Liver (tissue), 9 donors: ENCODE measurements around the gene GCN1. TPM values are rescaled to one million over a fixed set of nuclear protein-coding genes. Genes with fewer than 3 reads are reported as not detected.

Experiments
- DNase-seq: peaks from one replicate; pipeline ENCODE4 v3.0.0-alpha.2; 2017; ENCODE audit warnings: low spot score
- H3K27ac ChIP-seq, 2 donors: one replicate each; pipeline ENCODE4 v1.7.0; 2013; ENCODE audit warnings: inconsistent platforms in 2 of 2, low read length in 2 of 2, control low read depth in 1 of 2, low read depth in 1 of 2, mild to moderate bottlenecking in 1 of 2
- H3K27me3 ChIP-seq, 4 donors: one replicate each; pipeline versions ENCODE4 v1.6.1 to v1.7.0; 2013; ENCODE audit warnings: low read length in 3 of 4, inconsistent platforms in 1 of 4, mild to moderate bottlenecking in 1 of 4, moderate library complexity in 1 of 4; ENCODE audit not compliant: control insufficient read depth in 4 of 4, insufficient read depth in 4 of 4
- H3K36me3 ChIP-seq, 4 donors: one replicate each; pipeline versions ENCODE4 v1.6.1 to v1.7.0; 2013; ENCODE audit warnings: low read length in 3 of 4, mild to moderate bottlenecking in 3 of 4, low read depth in 1 of 4, moderate library complexity in 1 of 4; ENCODE audit not compliant: control insufficient read depth in 4 of 4, insufficient read depth in 3 of 4
- H3K4me1 ChIP-seq, 4 donors: one replicate each; pipeline versions ENCODE4 v1.6.1 to v1.7.0; 2013; ENCODE audit warnings: low read length in 3 of 4, mild to moderate bottlenecking in 3 of 4, moderate library complexity in 1 of 4; ENCODE audit not compliant: control insufficient read depth in 4 of 4, insufficient read depth in 4 of 4
- H3K4me3 ChIP-seq, 3 donors: one replicate each; pipeline versions ENCODE4 v1.6.1 to v1.7.0; 2013; ENCODE audit warnings: low read length in 3 of 3, control low read depth in 1 of 3, low read depth in 1 of 3, mild to moderate bottlenecking in 1 of 3
- H3K9ac ChIP-seq, 2 donors: one replicate each; pipeline ENCODE4 v1.7.0; 2013; ENCODE audit warnings: low read length in 2 of 2, mild to moderate bottlenecking in 2 of 2, moderate library complexity in 2 of 2, control low read depth in 1 of 2, low read depth in 1 of 2
- H3K9me3 ChIP-seq, 4 donors: one replicate each; pipeline versions ENCODE4 v1.6.1 to v1.7.0; 2013; ENCODE audit warnings: low read length in 3 of 4; ENCODE audit not compliant: control insufficient read depth in 4 of 4
- EGR1 ChIP-seq, 2 donors: IDR thresholded peaks; 2 replicates each; pipeline ENCODE4 v1.6.1; 2016 to 2018; ENCODE audit warnings: antibody characterized with exemption in 2 of 2, low read depth in 2 of 2
- FOXA2 ChIP-seq: IDR thresholded peaks from 2 replicates; pipeline ENCODE4 v1.6.1; 2016; ENCODE audit warnings: antibody characterized with exemption
- HNF4A ChIP-seq, 2 donors: conservative IDR thresholded peaks; 2 replicates each; pipeline ENCODE4 v1.6.1; 2016; ENCODE audit warnings: antibody characterized with exemption in 2 of 2, mild to moderate bottlenecking in 2 of 2
- MAX ChIP-seq: IDR thresholded peaks from 2 replicates; pipeline ENCODE4 v1.6.1; 2016; ENCODE audit warnings: antibody characterized with exemption
- NR2F2 ChIP-seq: IDR thresholded peaks from 2 replicates; pipeline ENCODE4 v1.6.1; 2016; ENCODE audit warnings: antibody characterized with exemption
- REST ChIP-seq: IDR thresholded peaks from 2 replicates; pipeline ENCODE4 v1.6.1; 2016; ENCODE audit warnings: antibody characterized with exemption, mild to moderate bottlenecking
- ZBTB33 ChIP-seq: IDR thresholded peaks from 2 replicates; pipeline ENCODE4 v1.6.1; 2016; ENCODE audit warnings: antibody characterized with exemption
- WGBS: extraction: QIAGEN DNeasy Blood & Tissue Kit; methylation state at CpG from one replicate; pipeline ENCODE4 v1.1.7; 2013; 5-methylcytosine and 5-hydroxymethylcytosine counted together
- polyA plus RNA-seq, 2 donors: library from polyadenylated mRNA; stranded (reverse) in 1 of 2; unstranded in 1 of 2; fragments of 200-250 nt in 1 of 2; fragments of >200 nt in 1 of 2; fragmentation: Nextera tagmentation in 1 of 2; extraction: Ambion mirVana in 1 of 2; gene quantifications; one replicate each; pipeline versions ENCODE4 v1.2.1 to v1.2.3, GENCODE V29; 2013 to 2015
- total RNA-seq, 2 donors: library from RNA; depleted of rRNA; stranded (reverse); fragments of >200 nt; gene quantifications; one replicate each; pipeline ENCODE4 v1.2.3, GENCODE V29; 2014
- TF ChIP-seq, protein P1 (sequence below): fragments of 150-350 bp; IDR thresholded peaks from 2 replicates; pipeline ENCODE4 v1.5.1; 2017; ENCODE audit warnings: improper control_type of control experiment, low read depth, low read length; ENCODE audit not compliant: missing input control
- donor health status: healthy.
- donor health status: healthy.
- donor health status: healthy.
- donor health status: healthy.
- donor health status: healthy.

GCN1 gene
- total and polyA plus RNA-seq, 4 donors = 7.3 to 78.6 (median 25.8) TPM

DNA sequence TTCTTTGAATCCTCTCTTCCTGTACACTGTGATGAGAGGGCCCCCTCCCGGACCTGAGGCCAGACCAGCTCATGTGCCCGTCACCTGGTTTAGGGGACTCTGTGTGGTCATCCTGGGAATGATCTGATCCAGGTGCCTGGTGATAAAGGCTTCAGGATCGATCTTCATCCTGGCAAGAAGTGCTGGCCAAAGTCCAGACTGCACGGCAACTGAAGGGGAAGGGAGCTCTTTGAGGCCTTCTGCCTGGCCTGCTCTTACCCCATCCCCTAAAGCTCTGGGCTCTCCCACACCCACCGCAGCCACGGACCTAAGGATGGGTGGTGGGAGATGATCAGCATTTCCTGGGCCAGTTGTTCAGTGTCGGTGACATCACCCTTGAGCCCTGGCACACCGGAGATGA lies 31.8 kb downstream of the GCN1 start:
- Histone ChIP-seq H3K4me1 (peaks cover 0 to 11% (median 9%) of the 10 kb centered on the region in 4 donors), H3K27ac (no peak overlapping the region), H3K9ac (no peak overlapping the region), H3K4me3 (no peak overlapping the region), H3K9me3 (no peaks in the 10 kb centered on the region), H3K36me3 (peaks cover 12 to 74% (median 46%) of the 10 kb centered on the region in 4 donors), H3K27me3 (no peaks in the 10 kb centered on the region)
- WGBS = 46% methylated on average over 8 of the region's 8 CpGs
- DNase-seq = no peak
- peak; percentile 29 to 57 for TF ChIP-seq HNF4A (conservative IDR thresholded peaks at IDR 0.05)
- TF ChIP-seq, protein P1, sequence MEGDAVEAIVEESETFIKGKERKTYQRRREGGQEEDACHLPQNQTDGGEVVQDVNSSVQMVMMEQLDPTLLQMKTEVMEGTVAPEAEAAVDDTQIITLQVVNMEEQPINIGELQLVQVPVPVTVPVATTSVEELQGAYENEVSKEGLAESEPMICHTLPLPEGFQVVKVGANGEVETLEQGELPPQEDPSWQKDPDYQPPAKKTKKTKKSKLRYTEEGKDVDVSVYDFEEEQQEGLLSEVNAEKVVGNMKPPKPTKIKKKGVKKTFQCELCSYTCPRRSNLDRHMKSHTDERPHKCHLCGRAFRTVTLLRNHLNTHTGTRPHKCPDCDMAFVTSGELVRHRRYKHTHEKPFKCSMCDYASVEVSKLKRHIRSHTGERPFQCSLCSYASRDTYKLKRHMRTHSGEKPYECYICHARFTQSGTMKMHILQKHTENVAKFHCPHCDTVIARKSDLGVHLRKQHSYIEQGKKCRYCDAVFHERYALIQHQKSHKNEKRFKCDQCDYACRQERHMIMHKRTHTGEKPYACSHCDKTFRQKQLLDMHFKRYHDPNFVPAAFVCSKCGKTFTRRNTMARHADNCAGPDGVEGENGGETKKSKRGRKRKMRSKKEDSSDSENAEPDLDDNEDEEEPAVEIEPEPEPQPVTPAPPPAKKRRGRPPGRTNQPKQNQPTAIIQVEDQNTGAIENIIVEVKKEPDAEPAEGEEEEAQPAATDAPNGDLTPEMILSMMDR = no peak

- Histone ChIP-seq H3K27me3 (no peaks in the 10 kb centered on the region), H3K36me3 (peaks cover 12 to 76% (median 52%) of the 10 kb centered on the region in 4 donors), H3K9ac (no peak overlapping the region), H3K9me3 (no peaks in the 10 kb centered on the region), H3K4me1 (peaks cover 0 to 11% (median 9%) of the 10 kb centered on the region in 4 donors), H3K27ac (no peak overlapping the region), H3K4me3 (no peak overlapping the region)
- 97% methylated on average over 11 of the region's 11 CpGs for WGBS
- no peak for TF ChIP-seq REST
- no peak for TF ChIP-seq NR2F2
- TF ChIP-seq FOXA2 = no peak
- no peak for TF ChIP-seq ZBTB33
- TF ChIP-seq HNF4A (conservative IDR thresholded peaks at IDR 0.05) = no peak
- no peak for TF ChIP-seq EGR1 (IDR thresholded peaks at IDR 0.05; ENCODE audit: low read depth in 2 of 2)
- no peak for TF ChIP-seq MAX
- TF ChIP-seq, protein P1 = no peak
- no peak for DNase-seq
These were observed 32.7 kb downstream of the GCN1 start for GRCh38 chr12:120161852-120162251.
